DMS153 treated with DMSO at 0.1 percent for 48 hours (cell line): Measurements from ENCODE around the gene GLMP.
"Not testable (repeated sequence)": the region's sequence is repeated elsewhere in the genome, so short reads cannot be mapped to it uniquely, and the experiment has no call there.

Experiments
- DNase-seq: peaks from one replicate; lab custom pipeline; 2025; ENCODE audit not compliant: unreplicated experiment; lab: John Stamatoyannopoulos, UW

GLMP gene

GRCh38 chr1:156295391-156295947 lies at the start of gene GLMP:
TSS of gene GLMP (minus strand) at chr1:156295679. CDS start at chr1:156295645, 34 bp downstream.
- peak; percentile 65 for DNase-seq

GRCh38 chr1:156344409-156344808 lies 48.9 kb upstream of the GLMP start:
- no peak for DNase-seq

GRCh38 chr1:156342166-156342955 lies 46.9 kb upstream of the GLMP start:
- DNase-seq = no peak

- peak; percentile 100 for DNase-seq
Measured at GRCh38 chr1:156338180-156338976, 42.9 kb upstream of the GLMP start, which contains the start of the genes CCT3 and TSACC. TSS of gene CCT3 (minus strand) at chr1:156338292. CDS start at chr1:156338184, 108 bp downstream. TSS of gene TSACC (plus strand) at chr1:156338526. CDS start at chr1:156339758, 1,232 bp downstream.

GRCh38 chr1:156337888-156338179 lies 42.4 kb upstream of the GLMP start:
- DNase-seq = no peak

- DNase-seq = no peak
Measured at GRCh38 chr1:156337052-156337887, 41.8 kb upstream of the GLMP start.

- DNase-seq = no peak
Measured at GRCh38 chr1:156336242-156336641, 40.8 kb upstream of the GLMP start.

GRCh38 chr1:156323179-156323578 lies 27.7 kb upstream of the GLMP start:
- not testable (repeated sequence) for DNase-seq

GRCh38 chr1:156320560-156320959 lies 25.1 kb upstream of the GLMP start:
- DNase-seq = no peak

GRCh38 chr1:156319664-156320063 lies 24.2 kb upstream of the GLMP start:
- DNase-seq = no peak

GRCh38 chr1:156316909-156317308 lies 21.4 kb upstream of the GLMP start:
- no peak for DNase-seq

- no peak for DNase-seq
Measured at GRCh38 chr1:156310962-156311361, 15.5 kb upstream of the GLMP start.

GRCh38 chr1:156308078-156308477 lies 12.6 kb upstream of the GLMP start:
- DNase-seq = no peak

GRCh38 chr1:156305215-156305614 lies 9.7 kb upstream of the GLMP start:
- DNase-seq = no peak

GRCh38 chr1:156303241-156303640 lies 7.8 kb upstream of the GLMP start:
- no peak for DNase-seq

- DNase-seq = no peak
Measured at GRCh38 chr1:156298852-156299357, 3.4 kb upstream of the GLMP start, which contains the start of gene VHLL. TSS of gene VHLL (minus strand) at chr1:156299307. CDS start at chr1:156299189, 118 bp downstream.

- no peak for DNase-seq
Measured at GRCh38 chr1:156293895-156294294, 1.6 kb downstream of the GLMP start.

GRCh38 chr1:156293098-156293434 lies 2.4 kb downstream of the GLMP start:
- DNase-seq = no peak

- peak; percentile 88 for DNase-seq
Measured at GRCh38 chr1:156291226-156292061, 4.0 kb downstream of the GLMP start.

- no peak for DNase-seq
Measured at GRCh38 chr1:156289857-156290256, 5.6 kb downstream of the GLMP start.
